HS-27A (cell line): ENCODE measurements around the gene RIGI.
"Not testable (repeated sequence)": the region's sequence is repeated elsewhere in the genome, so short reads cannot be mapped to it uniquely, and the experiment has no call there.

Experiments
- DNase-seq: peaks from one replicate; pipeline ENCODE4 v3.0.0-alpha.2; 2012; ENCODE audit warnings: low read depth, missing footprints

RIGI gene

GRCh38 chr9:32526707-32527048 is 682 bp upstream of the RIGI start:
- no peak for DNase-seq

- no peak for DNase-seq
Measured at GRCh38 chr9:32525709-32526030, 326 bp downstream of the RIGI start.

- DNase-seq, result no peak
Measured at GRCh38 chr9:32524892-32525708, 896 bp downstream of the RIGI start.

GRCh38 chr9:32524558-32524891 is 1.5 kb downstream of the RIGI start:
- not testable (repeated sequence) for DNase-seq

- DNase-seq, result no peak
Measured at GRCh38 chr9:32523910-32524309, 2.1 kb downstream of the RIGI start.

GRCh38 chr9:32518276-32518675 is 7.7 kb downstream of the RIGI start:
- no peak for DNase-seq

- no peak for DNase-seq
Measured at GRCh38 chr9:32516241-32516640, 9.8 kb downstream of the RIGI start.

GRCh38 chr9:32508728-32509127 is 17.3 kb downstream of the RIGI start:
- no peak for DNase-seq

GRCh38 chr9:32503008-32503407 is 23.0 kb downstream of the RIGI start:
- DNase-seq, result no peak

- DNase-seq, result no peak
Measured at GRCh38 chr9:32502464-32502863, 23.5 kb downstream of the RIGI start.

GRCh38 chr9:32501868-32502267 is 24.1 kb downstream of the RIGI start:
- no peak for DNase-seq

- DNase-seq, result no peak
Measured at GRCh38 chr9:32500768-32501167, 25.2 kb downstream of the RIGI start.

- DNase-seq, result no peak
Measured at GRCh38 chr9:32497921-32498320, 28.1 kb downstream of the RIGI start.

GRCh38 chr9:32490601-32491000 is 35.4 kb downstream of the RIGI start:
- DNase-seq, result no peak

GRCh38 chr9:32487981-32488380 is 38.0 kb downstream of the RIGI start:
- DNase-seq, result no peak

- no peak for DNase-seq
Measured at GRCh38 chr9:32486839-32487562, 39.0 kb downstream of the RIGI start.

GRCh38 chr9:32483343-32483742 is 42.7 kb downstream of the RIGI start:
- no peak for DNase-seq
